Uterus (tissue), 4 donors: ENCODE data around the gene STAG2. TPM values are rescaled to one million over a fixed set of nuclear protein-coding genes. Genes with fewer than 3 reads are reported as not detected.
"Not testable (repeated sequence)": the region's sequence is repeated elsewhere in the genome, so short reads cannot be mapped to it uniquely, and the experiment has no call there.

Source experiments
- DNase-seq, 2 donors: peaks; one replicate each; pipeline ENCODE4 v3.0.0-alpha.2; 2019 to 2020
- H3K27ac ChIP-seq, 2 donors: fragments of 200-600 bp; sonication (generic); 1 replicate in 1 of 2; 2 replicates in 1 of 2; pipeline ENCODE4 v1.5.1; 2016 to 2018
- H3K27me3 ChIP-seq, 2 donors: fragments of 200-600 bp; sonication (generic); one replicate each; pipeline ENCODE4 v1.5.1; 2018 to 2019; ENCODE audit warnings: control low read depth in 1 of 2
- H3K36me3 ChIP-seq, 2 donors: fragments of 200-600 bp; sonication (generic); one replicate each; pipeline ENCODE4 v1.5.1; 2019; ENCODE audit warnings: control low read depth in 1 of 2
- H3K4me1 ChIP-seq, 2 donors: fragments of 200-600 bp; sonication (generic); one replicate each; pipeline ENCODE4 v1.5.1; 2018 to 2019; ENCODE audit warnings: control low read depth in 1 of 2
- H3K4me3 ChIP-seq, 2 donors: fragments of 200-600 bp; sonication (generic); 1 replicate in 1 of 2; 2 replicates in 1 of 2; pipeline ENCODE4 v1.5.1; 2018 to 2019; ENCODE audit warnings: mild to moderate bottlenecking in 1 of 2
- H3K9me3 ChIP-seq, 2 donors: fragments of 200-600 bp; sonication (generic); one replicate each; pipeline ENCODE4 v1.5.1; 2019; ENCODE audit warnings: control low read depth in 1 of 2
- POLR2A ChIP-seq, 2 donors: fragments of 450-650 bp; IDR thresholded peaks; one replicate each; pipeline ENCODE4 v1.6.1; 2016; ENCODE audit warnings: antibody characterized with exemption in 2 of 2, mild to moderate bottlenecking in 1 of 2, moderate library complexity in 1 of 2
- intact Hi-C: fragments of 100-400 bp; cut with DNase I; formaldehyde crosslinking; loops from one replicate; pipeline ENCODE4 v1.15.1; 2023; ENCODE audit warnings: low total_unique reads
- total RNA-seq, 4 donors: library from RNA; depleted of rRNA in 3 of 4; stranded (reverse); fragments of >200 nt in 3 of 4; gene quantifications; one replicate each; pipeline versions ENCODE4 v1.1.0 to v1.2.4, GENCODE V29; 2014 to 2023
- TF ChIP-seq, protein P1 (sequence below), 4 experiments: fragments of 200-600 bp in 2 of 4; fragments of 450-650 bp in 2 of 4; sonication (generic) in 2 of 4; IDR thresholded peaks; one replicate each; pipeline ENCODE4 v1.5.1; 2016 to 2019; ENCODE audit warnings: antibody characterized with exemption in 4 of 4, mild to moderate bottlenecking in 2 of 4, moderate library complexity in 1 of 4
- donor health status: DM: yes; HTN: yes; CAD: no.

Gene STAG2
- total RNA-seq, 4 donors from 2014 or later, result 32.5 to 170 (median 83.4) TPM

DNA sequence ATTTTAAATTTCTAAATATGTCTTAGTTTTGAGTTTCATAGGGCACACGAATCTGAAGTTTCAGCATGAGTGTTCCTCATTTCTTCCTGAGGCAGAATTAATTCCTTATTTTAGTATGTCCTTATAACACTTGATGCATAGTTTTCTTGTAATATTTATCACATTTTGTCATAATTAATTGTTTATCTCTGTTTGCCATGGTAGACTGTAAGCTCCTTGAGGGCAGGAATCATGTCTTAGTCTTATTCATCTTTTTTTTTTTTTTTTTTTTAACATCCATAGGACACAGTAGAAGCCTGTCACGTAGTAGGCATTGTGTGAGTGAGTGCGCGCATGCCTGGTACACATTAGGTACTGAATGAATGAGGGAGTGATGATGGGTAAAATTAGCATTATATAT is 131.7 kb downstream of the STAG2 start:
- Histone ChIP-seq H3K27ac (no peak overlapping the region), H3K9me3 (no peaks in the 10 kb centered on the region), H3K27me3 (no peaks in the 10 kb centered on the region), H3K4me3 (no peak overlapping the region), H3K36me3 (no peaks in the 10 kb centered on the region), H3K4me1 (no peaks in the 10 kb centered on the region)
- TF ChIP-seq, protein P1, sequence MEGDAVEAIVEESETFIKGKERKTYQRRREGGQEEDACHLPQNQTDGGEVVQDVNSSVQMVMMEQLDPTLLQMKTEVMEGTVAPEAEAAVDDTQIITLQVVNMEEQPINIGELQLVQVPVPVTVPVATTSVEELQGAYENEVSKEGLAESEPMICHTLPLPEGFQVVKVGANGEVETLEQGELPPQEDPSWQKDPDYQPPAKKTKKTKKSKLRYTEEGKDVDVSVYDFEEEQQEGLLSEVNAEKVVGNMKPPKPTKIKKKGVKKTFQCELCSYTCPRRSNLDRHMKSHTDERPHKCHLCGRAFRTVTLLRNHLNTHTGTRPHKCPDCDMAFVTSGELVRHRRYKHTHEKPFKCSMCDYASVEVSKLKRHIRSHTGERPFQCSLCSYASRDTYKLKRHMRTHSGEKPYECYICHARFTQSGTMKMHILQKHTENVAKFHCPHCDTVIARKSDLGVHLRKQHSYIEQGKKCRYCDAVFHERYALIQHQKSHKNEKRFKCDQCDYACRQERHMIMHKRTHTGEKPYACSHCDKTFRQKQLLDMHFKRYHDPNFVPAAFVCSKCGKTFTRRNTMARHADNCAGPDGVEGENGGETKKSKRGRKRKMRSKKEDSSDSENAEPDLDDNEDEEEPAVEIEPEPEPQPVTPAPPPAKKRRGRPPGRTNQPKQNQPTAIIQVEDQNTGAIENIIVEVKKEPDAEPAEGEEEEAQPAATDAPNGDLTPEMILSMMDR (IDR thresholded peaks at IDR 0.05), result no peak
- no peak for TF ChIP-seq POLR2A (IDR thresholded peaks at IDR 0.05)
- intact Hi-C loops, result no loop called here
- DNase-seq, result no peak

DNA sequence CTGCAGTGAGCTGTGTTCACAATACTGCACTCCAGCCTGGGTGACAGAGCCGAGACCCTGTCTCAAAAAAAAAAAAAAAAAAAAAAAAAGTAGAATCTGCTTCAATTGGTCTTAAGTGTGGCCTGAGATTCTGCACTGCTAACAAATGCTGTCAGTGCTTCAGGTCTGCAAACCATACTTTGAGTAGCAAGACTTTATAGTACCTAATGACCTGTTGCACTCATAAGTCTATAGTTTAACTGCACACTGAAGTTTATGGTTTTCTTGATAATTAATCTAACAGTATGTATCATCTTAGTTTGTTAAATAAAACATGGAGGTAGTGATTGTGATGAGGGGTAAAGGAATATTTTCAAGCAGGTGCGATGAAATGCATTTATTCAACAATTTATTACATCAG is 135.6 kb downstream of the STAG2 start:
- Histone ChIP-seq H3K27me3 (no peaks in the 10 kb centered on the region), H3K4me3 (no peak overlapping the region), H3K27ac (no peak overlapping the region), H3K36me3 (no peaks in the 10 kb centered on the region), H3K9me3 (no peaks in the 10 kb centered on the region), H3K4me1 (no peaks in the 10 kb centered on the region)
- intact Hi-C loops, result no loop called here
- DNase-seq, result no peak
- no peak for TF ChIP-seq POLR2A (IDR thresholded peaks at IDR 0.05)
- TF ChIP-seq, protein P1 (IDR thresholded peaks at IDR 0.05), result no peak

- TF ChIP-seq, protein P1 (IDR thresholded peaks at IDR 0.05), result peak in 2 of 4 experiments; percentile 29 to 47
- no peak for TF ChIP-seq POLR2A (IDR thresholded peaks at IDR 0.05)
- H3K9me3 ChIP-seq, result no peaks in the 10 kb centered on the region
- no peaks in the 10 kb centered on the region for H3K4me1 ChIP-seq
- no peaks in the 10 kb centered on the region for H3K36me3 ChIP-seq
- H3K4me3 ChIP-seq, result no peak overlapping the region
- H3K27me3 ChIP-seq, result no peaks in the 10 kb centered on the region
- H3K27ac ChIP-seq, result no peak overlapping the region
- intact Hi-C loops, result no loop called here
- DNase-seq, result no peak
Observed at GRCh38 chrX:124098089-124098488, 136.6 kb downstream of the STAG2 start.

DNA sequence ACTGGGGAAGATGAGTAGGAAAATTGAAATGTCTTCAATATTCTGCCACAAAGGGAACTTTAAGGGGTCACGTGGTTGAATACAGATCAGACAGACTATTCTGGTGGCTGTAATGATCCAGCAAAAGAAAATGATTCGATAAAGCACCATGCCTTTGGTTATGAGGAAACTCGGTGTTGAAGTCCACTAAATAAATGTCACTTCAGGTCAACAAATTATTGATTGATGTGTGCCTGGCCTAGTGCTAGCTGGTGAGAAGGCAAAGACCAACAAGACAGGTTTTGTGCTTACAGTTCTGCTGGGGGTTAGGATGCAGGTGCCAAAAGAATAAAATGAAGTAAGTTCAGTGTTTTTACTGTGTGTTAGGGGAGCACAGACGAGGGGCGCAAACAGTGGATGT is 142.5 kb downstream of the STAG2 start:
- intact Hi-C loops, result no loop called here

DNA sequence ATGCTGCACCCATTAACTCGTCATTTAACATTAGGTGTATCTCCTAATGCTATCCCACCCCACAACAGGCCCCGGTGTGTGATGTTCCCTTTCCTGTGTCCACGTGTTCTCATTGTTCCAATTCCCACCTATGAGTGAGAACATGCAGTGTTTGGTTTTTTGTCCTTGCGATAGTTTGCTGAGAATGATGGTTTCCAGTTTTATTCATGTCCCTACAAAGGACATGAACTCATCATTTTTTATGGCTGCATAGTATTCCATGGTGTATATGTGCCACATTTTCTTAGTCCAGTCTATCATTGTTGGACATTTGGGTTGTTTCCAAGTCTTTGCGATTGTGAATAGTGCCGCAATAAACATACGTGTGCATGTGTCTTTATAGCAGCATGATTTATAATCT is 143.0 kb downstream of the STAG2 start:
- DNase-seq, H3K27me3 ChIP-seq, H3K4me3 ChIP-seq, intact Hi-C loops, H3K4me1 ChIP-seq, H3K9me3 ChIP-seq, H3K27ac ChIP-seq, H3K36me3 ChIP-seq: not testable (repeated sequence)

More for the DNA sequence above, 142.5 kb downstream of the STAG2 start:
- no peak overlapping the region for H3K4me3 ChIP-seq
- TF ChIP-seq POLR2A (IDR thresholded peaks at IDR 0.05), result no peak
- TF ChIP-seq, protein P1 (IDR thresholded peaks at IDR 0.05), result no peak
- no peak overlapping the region for H3K27ac ChIP-seq
- no peak for DNase-seq
- no peaks in the 10 kb centered on the region for H3K36me3 ChIP-seq
- H3K9me3 ChIP-seq, result no peaks in the 10 kb centered on the region
- H3K4me1 ChIP-seq, result no peaks in the 10 kb centered on the region
- H3K27me3 ChIP-seq, result no peaks in the 10 kb centered on the region
